MM.1S (cell line): ENCODE results near the gene ALG14.

Source experiments
- EZH2 ChIP-seq: fragments of 300-600 bp; sonication (generic); optimal IDR thresholded peaks from 2 replicates; pipeline ENCODE3; 2017; ENCODE audit warnings: low read depth, mild to moderate bottlenecking, antibody characterized with exemption, low read length, mixed read lengths
- TF ChIP-seq, protein P1 (sequence below): fragments of 300-600 bp; sonication (generic); IDR thresholded peaks from 2 replicates; pipeline ENCODE4 v1.5.1; 2016; ENCODE audit warnings: antibody characterized with exemption, low read length, mixed read lengths

DNA sequence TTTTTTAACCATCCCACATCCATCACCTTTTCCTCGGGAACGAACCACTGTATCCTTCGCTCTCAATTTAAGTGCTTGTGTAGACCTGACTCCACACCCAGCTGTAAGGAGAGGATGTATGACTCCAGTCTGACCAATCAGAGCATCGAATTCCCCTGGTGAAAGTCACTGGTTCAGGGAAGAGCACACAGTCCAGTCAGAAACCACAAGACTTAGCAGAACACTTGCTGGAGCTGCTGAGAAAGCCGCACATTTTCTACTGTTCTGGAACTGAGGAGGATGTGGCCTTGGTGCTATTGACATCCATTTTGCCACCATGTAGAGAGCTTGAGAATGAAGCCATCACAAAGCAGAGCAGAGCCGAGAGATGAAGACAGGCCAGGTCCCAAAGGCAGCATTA is 86.0 kb downstream of the ALG14 start:
- no peak for TF ChIP-seq EZH2
- TF ChIP-seq, protein P1, sequence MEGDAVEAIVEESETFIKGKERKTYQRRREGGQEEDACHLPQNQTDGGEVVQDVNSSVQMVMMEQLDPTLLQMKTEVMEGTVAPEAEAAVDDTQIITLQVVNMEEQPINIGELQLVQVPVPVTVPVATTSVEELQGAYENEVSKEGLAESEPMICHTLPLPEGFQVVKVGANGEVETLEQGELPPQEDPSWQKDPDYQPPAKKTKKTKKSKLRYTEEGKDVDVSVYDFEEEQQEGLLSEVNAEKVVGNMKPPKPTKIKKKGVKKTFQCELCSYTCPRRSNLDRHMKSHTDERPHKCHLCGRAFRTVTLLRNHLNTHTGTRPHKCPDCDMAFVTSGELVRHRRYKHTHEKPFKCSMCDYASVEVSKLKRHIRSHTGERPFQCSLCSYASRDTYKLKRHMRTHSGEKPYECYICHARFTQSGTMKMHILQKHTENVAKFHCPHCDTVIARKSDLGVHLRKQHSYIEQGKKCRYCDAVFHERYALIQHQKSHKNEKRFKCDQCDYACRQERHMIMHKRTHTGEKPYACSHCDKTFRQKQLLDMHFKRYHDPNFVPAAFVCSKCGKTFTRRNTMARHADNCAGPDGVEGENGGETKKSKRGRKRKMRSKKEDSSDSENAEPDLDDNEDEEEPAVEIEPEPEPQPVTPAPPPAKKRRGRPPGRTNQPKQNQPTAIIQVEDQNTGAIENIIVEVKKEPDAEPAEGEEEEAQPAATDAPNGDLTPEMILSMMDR = no peak
